IMR-90 (cell line): ENCODE data around the gene GPR107. TPM values are rescaled to one million over a fixed set of nuclear protein-coding genes. Genes with fewer than 3 reads are reported as not detected.

Source experiments
- ATAC-seq: fragments of 200-7000 bp; cut with Tn5 transposase; 2 replicates; pipeline ENCODE4 v1.9.1; 2020; ENCODE audit warnings: low read depth, mild to moderate bottlenecking, moderate library complexity
- BruUV-seq: library from RNA; stranded (reverse); fragments of 400-500 nt; replicated peaks from 2 replicates; lab custom pipeline; 2021; lab: Mats Ljungman, UMichigan
- CTCF ChIA-PET: fragments of 300-600 bp; formaldehyde crosslinking; extraction: SDS; loops from one replicate; lab custom pipeline; 2021; ENCODE audit warnings: antibody characterized with exemption; lab: Yijun Ruan, JAX
- POLR2A ChIA-PET: fragments of 300-600 bp; sonication (Branson Sonifier 250); formaldehyde crosslinking; loops from one replicate; lab custom pipeline; 2022; ENCODE audit warnings: antibody characterized with exemption; ENCODE audit not compliant: unreplicated experiment; lab: Charles Lee
- DNase-seq: peaks from one replicate; pipeline ENCODE4 v3.0.0; 2013
- H2AFZ ChIP-seq: replicated peaks from 2 replicates; pipeline ENCODE3; 2013; ENCODE audit warnings: low read length, mild to moderate bottlenecking; ENCODE audit not compliant: poor library complexity
- H2AK5ac ChIP-seq: 2 replicates; pipeline ENCODE4 v1.6.1; 2013; ENCODE audit warnings: low read depth, low read length, inconsistent platforms
- H2AK9ac ChIP-seq: replicated peaks from 2 replicates; pipeline ENCODE3; 2013; ENCODE audit warnings: mild to moderate bottlenecking, low read depth, low read length, moderate library complexity; ENCODE audit not compliant: poor library complexity
- H2BK120ac ChIP-seq: 2 replicates; pipeline ENCODE4 v1.6.1; 2013; ENCODE audit warnings: low read depth, low read length, inconsistent platforms
- H2BK15ac ChIP-seq: 3 replicates; pipeline ENCODE4 v1.6.1; 2013; ENCODE audit warnings: low read depth, low read length, inconsistent platforms
- H2BK20ac ChIP-seq: 2 replicates; pipeline ENCODE4 v1.6.1; 2013; ENCODE audit warnings: low read depth, mild to moderate bottlenecking, inconsistent platforms, low read length, moderate library complexity
- H2BK5ac ChIP-seq: 2 replicates; pipeline ENCODE4 v1.6.1; 2013; ENCODE audit warnings: mild to moderate bottlenecking, low read depth, low read length, inconsistent platforms; ENCODE audit not compliant: poor library complexity, severe bottlenecking
- H3K14ac ChIP-seq: replicated peaks from 2 replicates; pipeline ENCODE4 v1.6.1; 2013; ENCODE audit warnings: low read depth, low read length, inconsistent platforms
- H3K18ac ChIP-seq: 2 replicates; pipeline ENCODE4 v1.6.1; 2013; ENCODE audit warnings: low read depth, low read length, control low read depth
- H3K23ac ChIP-seq: 2 replicates; pipeline ENCODE4 v1.6.1; 2013; ENCODE audit warnings: low read depth, low read length, inconsistent platforms
- H3K27ac ChIP-seq: 2 replicates; pipeline ENCODE4 v1.5.1; 2013; ENCODE audit warnings: mild to moderate bottlenecking, control low read depth, low read length; ENCODE audit not compliant: insufficient read depth
- H3K27me3 ChIP-seq: 2 replicates; pipeline ENCODE4 v1.6.1; 2013; ENCODE audit warnings: low read length; ENCODE audit not compliant: control insufficient read depth, insufficient read depth
- H3K36me3 ChIP-seq: 2 replicates; pipeline ENCODE4 v1.6.1; 2013; ENCODE audit warnings: low read length, mixed read lengths; ENCODE audit not compliant: control insufficient read depth, insufficient read depth
- H3K4ac ChIP-seq: 2 replicates; pipeline ENCODE4 v1.6.1; 2013; ENCODE audit warnings: low read depth, low read length, inconsistent platforms
- H3K4me1 ChIP-seq: 2 replicates; pipeline ENCODE4 v1.6.1; 2013; ENCODE audit warnings: low read length, mixed read lengths; ENCODE audit not compliant: control insufficient read depth, insufficient read depth
- H3K4me2 ChIP-seq: 2 replicates; pipeline ENCODE4 v1.6.1; 2013; ENCODE audit warnings: low read depth, mild to moderate bottlenecking, control low read depth, low read length, moderate library complexity
- H3K4me3 ChIP-seq: 2 replicates; pipeline ENCODE4 v1.5.1; 2013; ENCODE audit warnings: low read depth, mild to moderate bottlenecking, control low read depth, low read length, moderate library complexity; ENCODE audit not compliant: insufficient read depth
- H3K56ac ChIP-seq: 2 replicates; pipeline ENCODE4 v1.6.1; 2013; ENCODE audit warnings: low read length, inconsistent platforms; ENCODE audit not compliant: insufficient read depth; ENCODE audit errors: extremely low read depth
- H3K79me1 ChIP-seq, 2 experiments: 2 replicates each; pipeline ENCODE4 v1.6.1; 2013; ENCODE audit warnings: low read length in 2 of 2, inconsistent platforms in 1 of 2, low read depth in 1 of 2
- H3K9ac ChIP-seq: 2 replicates; pipeline ENCODE4 v1.6.1; 2013; ENCODE audit warnings: low read depth, low read length, control low read depth
- H3K9me1 ChIP-seq: 2 replicates; pipeline ENCODE4 v1.6.1; 2013; ENCODE audit warnings: low read length, inconsistent platforms; ENCODE audit not compliant: insufficient read depth
- H3K9me3 ChIP-seq: 2 replicates; pipeline ENCODE4 v1.6.1; 2013; ENCODE audit warnings: low read length; ENCODE audit not compliant: control insufficient read depth, insufficient read depth
- H4K20me1 ChIP-seq: 2 replicates; pipeline ENCODE4 v1.6.1; 2013; ENCODE audit warnings: low read length, inconsistent platforms; ENCODE audit not compliant: insufficient read depth
- H4K5ac ChIP-seq: 2 replicates; pipeline ENCODE4 v1.6.1; 2013; ENCODE audit warnings: mild to moderate bottlenecking, low read depth, low read length, control low read depth
- H4K8ac ChIP-seq, 2 experiments: 2 replicates each; pipeline ENCODE4 v1.6.1; 2013; ENCODE audit warnings: low read depth in 2 of 2, low read length in 2 of 2, control low read depth in 1 of 2, inconsistent platforms in 1 of 2
- H4K91ac ChIP-seq: 2 replicates; pipeline ENCODE4 v1.6.1; 2013; ENCODE audit warnings: low read depth, low read length, inconsistent platforms; ENCODE audit not compliant: insufficient read depth
- BHLHE40 ChIP-seq: fragments of 150-350 bp; IDR thresholded peaks from 2 replicates; pipeline ENCODE4 v1.6.1; 2016; ENCODE audit warnings: mild to moderate bottlenecking, low read depth, low read length
- CEBPB ChIP-seq: IDR thresholded peaks from 2 replicates; pipeline ENCODE4 v1.6.1; 2012; ENCODE audit warnings: low read depth, low read length, improper control_type of control experiment
- CHD1 ChIP-seq: IDR thresholded peaks from 2 replicates; pipeline ENCODE4 v1.6.1; 2012; ENCODE audit warnings: low read depth, low read length, improper control_type of control experiment
- CTCF ChIP-seq: conservative IDR thresholded peaks from 2 replicates; pipeline ENCODE4 v1.5.1; 2012; ENCODE audit warnings: mild to moderate bottlenecking, low read depth, low read length, improper control_type of control experiment
- ELK1 ChIP-seq: fragments of 150-350 bp; IDR thresholded peaks from 2 replicates; pipeline ENCODE4 v1.6.1; 2016; ENCODE audit warnings: low read depth, mild to moderate bottlenecking, low read length, moderate library complexity, borderline replicate concordance
- FOS ChIP-seq: fragments of 150-350 bp; IDR thresholded peaks from 2 replicates; pipeline ENCODE4 v1.6.1; 2016; ENCODE audit warnings: low read depth, low read length
- MAFK ChIP-seq: IDR thresholded peaks from 2 replicates; pipeline ENCODE4 v1.6.1; 2012; ENCODE audit warnings: low read depth, low read length, improper control_type of control experiment
- MAZ ChIP-seq: IDR thresholded peaks from 2 replicates; pipeline ENCODE4 v1.6.1; 2012; ENCODE audit warnings: low read depth, mild to moderate bottlenecking, low read length, improper control_type of control experiment, moderate library complexity, borderline replicate concordance
- MXI1 ChIP-seq: IDR thresholded peaks from 2 replicates; pipeline ENCODE4 v1.6.1; 2012; ENCODE audit warnings: low read depth, mild to moderate bottlenecking, low read length, moderate library complexity, borderline replicate concordance
- NFE2L2 ChIP-seq: fragments of 150-350 bp; IDR thresholded peaks from 2 replicates; pipeline ENCODE4 v1.6.1; 2016; ENCODE audit warnings: low read depth, mild to moderate bottlenecking, low read length
- POLR2A ChIP-seq: IDR thresholded peaks from 2 replicates; pipeline ENCODE4 v1.6.1; 2012; ENCODE audit warnings: mild to moderate bottlenecking, low read depth, low read length
- RAD21 ChIP-seq: IDR thresholded peaks from 2 replicates; pipeline ENCODE4 v1.6.1; 2012; ENCODE audit warnings: low read length, improper control_type of control experiment
- RCOR1 ChIP-seq: IDR thresholded peaks from 2 replicates; pipeline ENCODE4 v1.6.1; 2012; ENCODE audit warnings: mild to moderate bottlenecking, low read length, improper control_type of control experiment; ENCODE audit not compliant: insufficient replicate concordance
- RFX5 ChIP-seq: IDR thresholded peaks from 2 replicates; pipeline ENCODE4 v1.8.0; 2012; ENCODE audit warnings: low read depth, mild to moderate bottlenecking, low read length, moderate library complexity
- SMC3 ChIP-seq: fragments of 150-350 bp; IDR thresholded peaks from 2 replicates; pipeline ENCODE4 v1.6.1; 2016; ENCODE audit warnings: low read depth, mild to moderate bottlenecking, antibody characterized with exemption, low read length, moderate library complexity
- USF2 ChIP-seq: fragments of 150-350 bp; IDR thresholded peaks from 2 replicates; pipeline ENCODE4 v1.6.1; 2017; ENCODE audit warnings: mild to moderate bottlenecking, antibody characterized with exemption, low read length, low read depth
- WGBS, 2 experiments: methylation state at CpG; one replicate each; pipeline versions ENCODE4 v1.1.5 to v1.1.7; 2013; ENCODE audit warnings: missing lambda C conversion rate in 2 of 2; ENCODE audit not compliant: insufficient read length in 1 of 2; ENCODE audit errors: extremely low coverage in 2 of 2; 5-methylcytosine and 5-hydroxymethylcytosine counted together
- dilution Hi-C: fragments of 300-500 bp; cut with HindIII; formaldehyde crosslinking; loops from one replicate; pipeline ENCODE4 v1.14.3; 2018; ENCODE audit warnings: low sequenced_read_pairs; ENCODE audit not compliant: unreplicated experiment
- in situ Hi-C: fragments of 300-500 bp; cut with MboI; formaldehyde crosslinking; loops from 3 replicates; pipeline ENCODE4 v1.14.3; 2019; ENCODE audit warnings: low sequenced_read_pairs, inconsistent platforms, mixed read lengths
- intact Hi-C: fragments of 100-400 bp; cut with micrococcal nuclease; formaldehyde crosslinking; loops from 2 replicates; pipeline ENCODE4 v1.10.0; 2022
- polyA plus RNA-seq, 3 experiments: library from polyadenylated mRNA; depleted of rRNA; stranded (reverse); fragments of >200 nt; gene quantifications; 2 replicates each; pipeline ENCODE4 v1.2.3, GENCODE V29; 2012; ENCODE audit warnings: low replicate concordance in 1 of 3
- total RNA-seq: library from RNA; depleted of rRNA; stranded (reverse); fragments of >200 nt; gene quantifications from 2 replicates; pipeline ENCODE4 v1.2.3, GENCODE V29; 2012

Gene GPR107
- total and polyA plus RNA-seq, 2 of the 4 experiments (the other 2 are of a cell fraction), result 16.7 to 21.6 TPM

GRCh38 chr9:130034570-130034969 lies 19.1 kb upstream of the GPR107 start:
- CTCF ChIA-PET, result interaction anchor here (0.6 to 1.0 kb wide), 2 partner anchors 10 to 96 kb away, joined by 3 to 6 read pairs; no protein-coding TSS in a partner anchor
- peaks cover 65% of the 10 kb centered on the region for H4K20me1 ChIP-seq
- peak; percentile 81 for ATAC-seq

More at GRCh38 chr9:130034570-130034969, 19.1 kb upstream of the GPR107 start:
- DNase-seq, result peak; percentile 87
- Histone ChIP-seq H2BK120ac (no peak overlapping the region), H3K27ac (no peak overlapping the region), H3K56ac (no peak overlapping the region), H3K36me3 (no peaks in the 10 kb centered on the region), H4K5ac (no peak overlapping the region), H3K4me3 (no peak overlapping the region), H3K18ac (no peak overlapping the region), H3K4me1 (peaks cover 5% of the 10 kb centered on the region), H3K4me2 (no peak overlapping the region), H2BK5ac (no peak overlapping the region), H4K8ac (no peak overlapping the region), H3K27me3 (no peaks in the 10 kb centered on the region), H2AK9ac (no peak overlapping the region), H3K14ac (no peak overlapping the region), H3K79me1 (peaks cover 21 to 37% of the 10 kb centered on the region in 2 experiments), H3K23ac (no peak overlapping the region), H3K4ac (no peak overlapping the region), H3K9ac (no peak overlapping the region), H4K91ac (no peak overlapping the region), H3K9me3 (no peaks in the 10 kb centered on the region), H2BK15ac (no peak overlapping the region), H3K9me1 (peaks cover 4% of the 10 kb centered on the region), H2AFZ (no peak overlapping the region), H2AK5ac (no peak overlapping the region), H2BK20ac (no peak overlapping the region)
- POLR2A ChIA-PET, result no interaction called here
- BruUV-seq, result no TSS peak
- no CpG with 5 or more reads among the region's 1 CpG for WGBS, 2 experiments
- TF ChIP-seq CTCF (no peak), ELK1 (no peak), RFX5 (no peak), CHD1 (no peak), MXI1 (no peak), POLR2A (no peak), USF2 (no peak), MAFK (peak; percentile 89), MAZ (no peak), FOS (peak; percentile 70), SMC3 (no peak), CEBPB (peak; percentile 56; the same call in 1 of the 2 replicates), RCOR1 (no peak), RAD21 (no peak), NFE2L2 (no peak), BHLHE40 (no peak)
- intact Hi-C loops (no loop called here), dilution Hi-C loops (no loop called here), in situ Hi-C loops (no loop called here)
